Naive B cell (primary cell): Measurements from ENCODE around the gene CHCHD3. TPM values are rescaled to one million over a fixed set of nuclear protein-coding genes. Genes with fewer than 3 reads are reported as not detected.

Experiments used
- ATAC-seq, 2 donors: fragments of 150-1000 bp; cut with Tn5 transposase; 2 replicates each; pipeline ENCODE4 v1.10.0; 2021; ENCODE audit warnings: low read depth in 2 of 2, mild to moderate bottlenecking in 2 of 2, moderate library complexity in 2 of 2
- DNase-seq: peaks from one replicate; pipeline ENCODE4 v3.0.0; 2022
- H3K27ac Mint-ChIP-seq, 6 donors: one replicate each; pipeline ENCODE4 v1.8.0; 2020 to 2022; ENCODE audit warnings: mild to moderate bottlenecking in 6 of 6, mixed read lengths in 6 of 6, moderate library complexity in 5 of 6, inconsistent platforms in 2 of 6
- H3K27me3 Mint-ChIP-seq, 3 donors: one replicate each; pipeline ENCODE4 v1.8.0; 2021 to 2022; ENCODE audit warnings: mixed read lengths in 3 of 3, mild to moderate bottlenecking in 1 of 3
- H3K36me3 Mint-ChIP-seq, 2 donors: one replicate each; pipeline ENCODE4 v1.8.0; 2020 to 2022; ENCODE audit warnings: mixed read lengths in 2 of 2, inconsistent platforms in 1 of 2, mild to moderate bottlenecking in 1 of 2
- H3K4me1 Mint-ChIP-seq, 3 donors: one replicate each; pipeline ENCODE4 v1.8.0; 2020 to 2022; ENCODE audit warnings: mixed read lengths in 3 of 3, inconsistent platforms in 1 of 3, mild to moderate bottlenecking in 1 of 3, moderate library complexity in 1 of 3
- H3K4me3 Mint-ChIP-seq, 8 donors: one replicate each; pipeline ENCODE4 v1.8.0; 2020 to 2022; ENCODE audit warnings: mild to moderate bottlenecking in 8 of 8, mixed read lengths in 8 of 8, moderate library complexity in 8 of 8, inconsistent platforms in 2 of 8
- H3K9me3 Mint-ChIP-seq, 7 donors: one replicate each; pipeline ENCODE4 v1.8.0; 2020 to 2022; ENCODE audit warnings: mixed read lengths in 7 of 7, mild to moderate bottlenecking in 5 of 7, inconsistent platforms in 2 of 7, moderate library complexity in 1 of 7
- polyA plus RNA-seq, 6 donors: library from polyadenylated mRNA; unstranded; fragments of 300-500 nt; fragmentation: Illumina TruSeq; gene quantifications; one replicate each; pipeline ENCODE4 v1.2.3, GENCODE V29; 2021; ENCODE audit warnings: low read depth in 6 of 6

The CHCHD3 gene
- polyA plus RNA-seq, 6 donors from 2014 or later = 56.4 to 97.0 (median 61.0) TPM

- ATAC-seq = no peak
- Mint-ChIP-seq H3K4me3 (no peak overlapping the region), H3K36me3 (peaks cover 0 to 10% of the 10 kb centered on the region in 2 donors), H3K27me3 (peaks cover 33 to 49% (median 41%) of the 10 kb centered on the region in 3 donors), H3K9me3 (peaks cover 6 to 21% (median 13%) of the 10 kb centered on the region in 7 donors), H3K4me1 (no peaks in the 10 kb centered on the region), H3K27ac (no peak overlapping the region)
- DNase-seq = no peak
These were observed 27.9 kb upstream of the CHCHD3 start for GRCh38 chr7:133109816-133110215.

- Mint-ChIP-seq H3K9me3 (peaks cover 6 to 21% (median 13%) of the 10 kb centered on the region in 7 donors), H3K36me3 (peaks cover 0 to 10% of the 10 kb centered on the region in 2 donors), H3K4me1 (no peaks in the 10 kb centered on the region), H3K4me3 (no peak overlapping the region), H3K27ac (no peak overlapping the region), H3K27me3 (peaks cover 25 to 32% (median 31%) of the 10 kb centered on the region in 3 donors)
- ATAC-seq (no peak), DNase-seq (no peak)
These were observed 26.1 kb upstream of the CHCHD3 start for GRCh38 chr7:133108023-133108422.

- Mint-ChIP-seq H3K36me3 (no peaks in the 10 kb centered on the region), H3K27me3 (peaks cover 7 to 18% (median 14%) of the 10 kb centered on the region in 3 donors), H3K27ac (no peak overlapping the region), H3K4me1 (no peaks in the 10 kb centered on the region), H3K9me3 (peaks cover 0 to 3% (median 0%) of the 10 kb centered on the region in 7 donors), H3K4me3 (no peak overlapping the region)
- no peak for DNase-seq
- no peak for ATAC-seq
These were observed 20.6 kb upstream of the CHCHD3 start for GRCh38 chr7:133102276-133103060.

- Mint-ChIP-seq H3K9me3 (no peaks in the 10 kb centered on the region), H3K36me3 (no peaks in the 10 kb centered on the region), H3K27ac (peak overlapping the region in 1 of 6 donors; percentile 96), H3K4me1 (no peaks in the 10 kb centered on the region), H3K27me3 (peaks cover 15 to 33% (median 15%) of the 10 kb centered on the region in 3 donors), H3K4me3 (no peak overlapping the region)
- no peak for ATAC-seq
- no peak for DNase-seq
These were observed 17.9 kb upstream of the CHCHD3 start for GRCh38 chr7:133099633-133100286.

- DNase-seq (no peak), ATAC-seq (no peak)
- Mint-ChIP-seq H3K4me1 (no peaks in the 10 kb centered on the region), H3K4me3 (no peak overlapping the region), H3K36me3 (no peaks in the 10 kb centered on the region), H3K27ac (no peak overlapping the region), H3K27me3 (peaks cover 12 to 40% (median 15%) of the 10 kb centered on the region in 3 donors), H3K9me3 (no peaks in the 10 kb centered on the region)
These were observed 13.3 kb upstream of the CHCHD3 start for GRCh38 chr7:133095119-133095671.

GRCh38 chr7:133091943-133092464 is 10.1 kb upstream of the CHCHD3 start:
- H3K27me3 Mint-ChIP-seq = peaks cover 9 to 43% (median 11%) of the 10 kb centered on the region in 3 donors
- ATAC-seq (no peak), DNase-seq (no peak)
- H3K4me1 Mint-ChIP-seq = no peaks in the 10 kb centered on the region
- H3K36me3 Mint-ChIP-seq = no peaks in the 10 kb centered on the region
- H3K9me3 Mint-ChIP-seq = no peaks in the 10 kb centered on the region
- H3K4me3 Mint-ChIP-seq = no peak overlapping the region
- no peak overlapping the region for H3K27ac Mint-ChIP-seq

GRCh38 chr7:133082390-133082766 is 488 bp upstream of the CHCHD3 start:
- Mint-ChIP-seq H3K9me3 (no peaks in the 10 kb centered on the region), H3K27me3 (peaks cover 0 to 15% (median 0%) of the 10 kb centered on the region in 3 donors), H3K27ac (peak overlapping the region; percentile 93 to 99 (median 96)), H3K4me1 (peaks cover 10 to 22% (median 18%) of the 10 kb centered on the region in 3 donors), H3K4me3 (peak overlapping the region; percentile 88 to 98 (median 95)), H3K36me3 (peaks cover 0 to 5% of the 10 kb centered on the region in 2 donors)
- ATAC-seq (no peak), DNase-seq (no peak)

- Mint-ChIP-seq H3K9me3 (no peaks in the 10 kb centered on the region), H3K4me3 (peak overlapping the region; percentile 88 to 98 (median 95)), H3K27ac (peak overlapping the region; percentile 93 to 99 (median 96)), H3K27me3 (peaks cover 0 to 8% (median 0%) of the 10 kb centered on the region in 3 donors), H3K36me3 (no peaks in the 10 kb centered on the region), H3K4me1 (peaks cover 17 to 30% (median 26%) of the 10 kb centered on the region in 3 donors)
- DNase-seq = no peak
- ATAC-seq = no peak
These were observed 731 bp downstream of the CHCHD3 start for GRCh38 chr7:133081119-133081598.

- H3K4me3 Mint-ChIP-seq = peak overlapping the region in 1 of 8 donors; percentile 95
- H3K27ac Mint-ChIP-seq = peak overlapping the region in 2 of 6 donors; percentile 26 to 67
- no peaks in the 10 kb centered on the region for H3K36me3 Mint-ChIP-seq
- ATAC-seq (no peak), DNase-seq (no peak)
- H3K27me3 Mint-ChIP-seq = no peaks in the 10 kb centered on the region
- peaks cover 27 to 41% (median 38%) of the 10 kb centered on the region in 3 donors for H3K4me1 Mint-ChIP-seq
- no peaks in the 10 kb centered on the region for H3K9me3 Mint-ChIP-seq
These were observed 2.6 kb downstream of the CHCHD3 start for GRCh38 chr7:133079296-133079695.

- ATAC-seq (no peak), DNase-seq (no peak)
- Mint-ChIP-seq H3K9me3 (no peaks in the 10 kb centered on the region), H3K4me1 (peaks cover 42 to 54% (median 52%) of the 10 kb centered on the region in 3 donors), H3K27ac (no peak overlapping the region), H3K27me3 (no peaks in the 10 kb centered on the region), H3K4me3 (peak overlapping the region in 1 of 8 donors; percentile 63), H3K36me3 (peaks cover 6 to 15% of the 10 kb centered on the region in 2 donors)
These were observed 4.5 kb downstream of the CHCHD3 start for GRCh38 chr7:133077394-133077793.

GRCh38 chr7:133076142-133076541 is 5.7 kb downstream of the CHCHD3 start:
- Mint-ChIP-seq H3K4me3 (no peak overlapping the region), H3K27ac (no peak overlapping the region), H3K36me3 (peaks cover 14 to 15% of the 10 kb centered on the region in 2 donors), H3K9me3 (no peaks in the 10 kb centered on the region), H3K27me3 (no peaks in the 10 kb centered on the region), H3K4me1 (peaks cover 48 to 55% (median 51%) of the 10 kb centered on the region in 3 donors)
- DNase-seq (no peak), ATAC-seq (no peak)

- DNase-seq (no peak), ATAC-seq (no peak)
- Mint-ChIP-seq H3K36me3 (peaks cover 34 to 37% of the 10 kb centered on the region in 2 donors), H3K27ac (no peak overlapping the region), H3K27me3 (no peaks in the 10 kb centered on the region), H3K4me1 (peaks cover 36 to 52% (median 49%) of the 10 kb centered on the region in 3 donors), H3K9me3 (peaks cover 0 to 1% (median 0%) of the 10 kb centered on the region in 7 donors), H3K4me3 (no peak overlapping the region)
These were observed 10.4 kb downstream of the CHCHD3 start for GRCh38 chr7:133071506-133071905.

GRCh38 chr7:133070562-133070961 is 11.3 kb downstream of the CHCHD3 start:
- Mint-ChIP-seq H3K27ac (no peak overlapping the region), H3K4me1 (peaks cover 30 to 48% (median 46%) of the 10 kb centered on the region in 3 donors), H3K4me3 (no peak overlapping the region), H3K9me3 (peaks cover 0 to 1% (median 0%) of the 10 kb centered on the region in 7 donors), H3K36me3 (peaks cover 35 to 39% of the 10 kb centered on the region in 2 donors), H3K27me3 (no peaks in the 10 kb centered on the region)
- DNase-seq = no peak
- ATAC-seq = no peak
